HG02870 (cell line): Measurements from ENCODE around the gene ATF4.

Experiments
- ATAC-seq: cut with Tn5 transposase; IDR thresholded peaks from one replicate; pipeline ENCODE4 v1.9.1; 2021; ENCODE audit warnings: mild to moderate bottlenecking, moderate library complexity; ENCODE audit not compliant: unreplicated experiment

Gene ATF4

DNA sequence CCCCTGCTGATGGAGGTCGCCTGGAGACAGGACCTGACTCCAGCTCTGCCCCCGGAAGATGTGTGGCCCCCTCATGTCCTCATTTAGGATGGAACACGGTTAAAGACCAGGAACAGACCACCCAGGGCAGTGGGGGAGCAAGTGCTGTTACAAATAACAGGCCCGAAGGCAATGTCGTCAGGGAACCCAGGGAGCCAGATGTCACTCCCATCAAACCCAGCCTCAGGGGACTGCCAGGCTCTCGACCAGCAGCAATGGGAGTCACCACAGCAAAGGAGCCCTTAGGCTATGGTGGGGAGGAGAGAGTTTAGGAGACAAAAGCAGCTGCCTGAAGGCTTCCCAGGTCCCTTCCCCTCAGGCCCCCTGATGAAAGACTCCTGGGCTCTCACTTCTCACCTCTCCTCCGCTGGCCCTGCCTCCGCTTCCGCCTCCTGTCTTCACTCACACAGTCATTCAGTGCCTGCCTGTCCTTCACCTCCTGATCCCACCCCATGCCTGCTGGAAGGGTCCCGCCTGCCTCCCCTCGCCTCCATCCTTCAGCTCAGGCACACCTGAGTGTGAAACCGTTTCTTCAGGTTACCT lies 7.8 kb downstream of the ATF4 start:
- ATAC-seq: no peak

DNA sequence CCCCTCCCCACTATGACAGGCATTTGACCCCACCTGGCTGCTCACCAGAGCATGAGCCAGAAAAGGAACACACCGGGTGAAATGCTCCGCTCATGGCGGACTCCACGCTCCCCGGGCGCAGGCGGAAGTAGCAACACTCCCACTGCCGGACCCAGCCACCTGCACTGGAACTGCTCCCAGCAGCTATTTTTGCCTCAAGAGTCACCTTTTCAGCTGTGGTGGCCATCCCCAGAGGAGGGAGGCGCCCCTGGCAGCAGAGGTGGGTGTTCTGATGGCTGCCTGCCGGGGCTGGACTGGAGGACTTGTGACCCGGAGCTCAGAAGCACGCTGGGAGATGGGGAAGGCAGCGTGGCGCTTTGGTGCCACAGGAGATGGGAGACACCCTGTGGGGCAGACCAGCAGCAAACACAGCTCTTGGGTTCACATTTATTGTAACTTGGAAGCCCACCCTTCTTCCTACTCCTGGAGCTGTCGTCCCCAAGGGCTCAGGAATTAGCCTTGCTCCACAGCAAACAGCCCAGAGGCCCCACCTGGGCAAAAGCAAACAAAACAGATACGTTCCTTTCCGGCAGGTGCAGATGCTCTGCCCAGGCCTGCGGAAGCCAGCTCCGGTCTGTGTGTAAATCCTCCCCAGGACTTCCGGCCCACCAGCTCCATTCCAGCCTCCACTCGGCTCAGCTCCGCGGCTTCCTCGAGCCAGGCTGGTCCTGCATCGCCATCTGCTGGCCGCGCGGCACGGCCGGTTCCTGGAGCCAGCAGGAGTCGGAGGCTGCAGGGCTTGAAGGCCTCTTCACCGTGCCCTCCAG lies 8.5 kb downstream of the ATF4 start:
- no peak for ATAC-seq

DNA sequence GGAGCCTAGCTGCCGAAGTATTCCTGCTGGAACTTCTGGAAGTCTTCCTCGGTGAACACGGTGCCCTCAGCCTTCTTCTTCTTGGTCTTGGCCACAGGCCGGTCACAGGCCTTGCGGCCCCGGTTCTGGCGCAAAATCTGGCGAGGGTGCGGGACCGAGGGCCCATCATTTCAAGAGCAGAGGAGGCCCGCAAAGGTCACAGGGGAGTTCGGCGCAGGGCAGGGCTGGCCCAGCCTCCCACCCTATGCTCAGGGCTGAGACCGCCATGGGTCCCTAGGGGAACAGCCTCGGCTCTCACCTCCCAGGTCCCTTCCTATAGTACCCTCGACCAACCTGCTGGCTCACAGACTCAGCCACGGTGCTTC lies 9.1 kb downstream of the ATF4 start:
- no peak for ATAC-seq

DNA sequence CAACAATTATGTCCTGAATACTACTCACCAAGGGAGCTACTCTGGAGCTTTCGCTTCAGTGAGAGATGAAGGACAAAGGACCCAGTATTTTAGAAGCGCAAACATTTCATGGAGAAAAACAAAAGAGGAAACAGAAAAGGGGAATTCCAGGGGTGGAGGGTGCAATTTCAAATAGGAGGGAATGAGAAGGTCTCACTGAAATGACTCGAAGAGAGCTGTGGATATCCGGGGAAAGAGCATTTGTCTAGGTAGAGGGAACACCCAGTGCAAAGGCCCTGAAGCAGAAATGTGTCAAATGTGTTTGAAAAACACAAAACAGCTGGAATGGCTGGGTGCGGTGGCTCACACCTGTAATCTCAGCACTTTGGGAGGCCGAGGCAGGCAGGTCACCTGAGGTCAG lies 9.8 kb downstream of the ATF4 start:
- ATAC-seq: no peak

DNA sequence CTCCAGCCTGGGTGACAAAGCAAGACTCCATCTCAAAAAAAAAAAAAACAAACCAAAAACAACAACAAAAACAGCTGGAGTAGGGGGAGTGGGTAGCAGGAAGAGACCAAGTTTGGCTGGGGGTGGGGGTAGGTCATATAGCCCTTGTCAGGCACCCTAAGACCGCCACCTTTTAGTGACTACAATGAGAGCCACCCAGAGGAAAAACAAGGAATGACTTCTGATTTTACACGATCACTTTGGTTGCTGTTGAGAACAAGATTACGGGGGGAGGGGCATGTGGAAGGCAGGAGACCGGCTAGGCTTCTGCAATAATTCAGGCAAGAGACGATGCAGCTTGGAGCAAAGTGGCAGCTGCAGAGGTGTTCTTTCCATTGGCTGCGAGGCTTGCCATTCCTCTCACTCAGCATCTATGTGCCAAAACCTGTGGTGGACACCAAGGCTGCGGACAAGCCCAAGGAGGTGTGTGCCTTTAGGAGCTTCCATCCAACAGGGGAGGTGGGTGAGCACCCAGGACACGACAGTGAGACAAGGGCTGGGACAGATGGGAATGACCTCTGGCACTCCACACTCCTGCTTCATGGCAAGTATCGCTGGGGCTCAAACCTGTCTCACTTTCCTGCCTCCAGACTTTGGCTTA lies 10.4 kb downstream of the ATF4 start:
- no peak for ATAC-seq

DNA sequence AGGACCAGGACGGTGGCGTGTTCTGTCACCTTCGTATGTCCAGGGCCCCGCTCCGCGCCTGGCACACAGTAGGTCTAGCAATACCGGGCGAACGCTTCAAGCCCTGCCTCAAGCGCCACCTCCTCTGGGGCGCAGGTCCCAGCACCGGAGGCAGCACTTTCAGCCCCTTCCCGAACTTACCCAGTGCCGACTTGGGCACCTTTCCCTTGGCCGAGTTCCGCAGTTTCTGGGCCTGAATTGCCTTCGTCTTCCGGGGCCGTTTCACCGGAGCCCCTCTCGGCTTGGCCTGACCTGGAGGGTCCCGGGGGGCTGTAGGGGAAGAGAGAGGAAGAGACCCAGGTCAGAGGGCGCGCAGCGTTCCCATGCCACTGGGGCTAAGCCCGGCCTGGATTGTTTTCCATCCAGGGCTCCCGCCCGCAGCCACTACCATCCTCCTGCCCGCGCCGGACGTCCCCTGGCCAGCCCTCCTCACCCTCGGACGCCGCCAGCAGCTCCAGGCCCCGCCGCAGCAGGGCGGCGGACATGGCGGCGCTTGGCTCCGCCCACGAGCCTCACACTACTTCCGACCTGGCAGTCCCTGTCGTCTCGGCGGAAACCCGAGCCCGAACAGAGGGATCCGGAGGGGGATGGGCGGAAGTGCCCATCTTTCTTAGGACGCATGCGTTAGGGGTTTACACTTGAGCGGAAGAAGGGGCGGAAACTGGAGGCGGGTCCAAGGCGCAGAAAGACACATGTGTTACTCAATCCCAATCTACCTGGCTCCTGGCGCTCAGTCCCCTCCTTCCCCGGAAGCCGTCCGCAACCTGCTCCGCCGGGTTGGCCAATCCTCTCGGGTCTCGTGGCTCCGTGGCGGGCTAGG lies 12.1 kb downstream of the ATF4 start, which contains the start of gene RPS19BP1:
Gene RPS19BP1, minus strand, starts transcription at position 534 of the 859 bp plus-strand sequence. Its CDS starts 10 bp downstream, at position 524.
- ATAC-seq: peak; percentile 69

DNA sequence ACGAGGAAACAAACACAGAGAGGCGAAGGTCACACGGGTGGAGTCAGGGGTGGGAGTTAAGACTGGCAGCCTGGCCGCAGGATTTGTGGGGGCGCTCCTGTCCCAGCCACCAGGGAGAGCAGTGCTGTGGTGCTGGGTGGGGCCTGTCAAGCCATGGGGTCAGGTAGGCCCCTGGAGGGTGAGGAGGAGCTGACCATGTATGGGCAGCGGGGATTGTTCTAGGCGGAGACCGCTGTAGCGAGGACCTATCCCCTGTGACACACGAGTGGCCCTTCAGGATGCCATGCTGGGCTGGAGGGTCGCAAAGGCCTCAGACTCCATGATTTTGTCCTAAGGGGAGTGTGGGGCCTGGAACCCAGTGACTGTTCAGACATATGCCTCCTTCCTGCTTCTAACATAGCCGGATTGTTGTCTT lies 13.7 kb downstream of the ATF4 start:
- ATAC-seq: no peak

DNA sequence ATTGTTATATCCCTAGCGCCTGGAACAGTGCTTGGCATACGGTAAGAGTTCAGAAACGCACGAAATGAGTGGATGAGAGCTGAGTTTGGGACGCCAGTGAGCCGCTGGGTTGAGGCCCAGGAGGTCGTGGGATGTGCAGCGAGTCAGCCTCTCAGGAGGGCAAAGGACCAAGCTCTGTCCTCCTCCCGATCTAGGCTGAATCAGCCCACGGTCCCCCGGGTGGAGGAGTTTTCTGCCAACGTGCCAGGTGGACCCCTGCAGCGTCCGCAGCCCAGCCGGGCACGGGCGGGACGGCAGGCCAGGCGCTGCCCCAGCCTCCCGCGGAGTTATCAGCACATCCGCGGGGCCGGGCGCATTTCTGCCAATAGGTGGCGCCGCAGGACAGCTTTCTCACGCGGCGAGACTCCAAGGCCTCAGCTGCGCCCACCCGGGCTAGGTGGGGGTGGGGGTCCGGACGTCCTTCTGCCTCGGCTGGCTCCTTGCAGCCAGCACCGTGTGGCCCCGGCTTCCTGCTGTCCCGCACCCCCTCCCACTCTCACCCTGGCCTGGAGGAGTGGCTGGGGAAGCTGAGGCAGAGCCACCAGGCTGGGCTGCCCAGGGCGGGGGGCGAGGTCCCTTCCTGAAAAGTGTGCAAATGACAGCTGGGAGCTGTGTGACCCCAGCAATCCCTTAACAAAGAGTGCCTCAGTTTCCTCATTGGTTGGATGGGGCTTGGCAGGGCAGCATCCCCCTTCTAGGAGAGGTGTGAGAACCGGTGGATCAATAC lies 14.4 kb downstream of the ATF4 start:
- no peak for ATAC-seq

DNA sequence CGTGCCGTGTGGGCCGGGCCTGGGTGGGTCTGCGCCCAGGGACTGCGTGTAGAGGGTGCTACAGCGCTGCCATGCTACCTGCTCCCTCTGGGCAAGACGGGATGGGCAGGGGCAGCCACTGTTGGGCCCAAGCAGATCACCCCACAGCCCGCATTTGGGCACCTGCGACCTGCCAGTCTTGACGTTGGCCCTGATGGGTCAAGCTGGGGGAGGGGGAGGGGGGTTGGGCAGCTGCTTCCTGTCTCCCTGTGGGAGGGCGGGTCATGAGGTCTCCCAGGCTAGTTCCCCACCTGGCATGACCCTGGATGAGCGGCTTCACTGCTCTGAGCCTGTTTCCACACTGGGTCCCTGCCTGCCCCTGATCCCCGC lies 15.0 kb downstream of the ATF4 start:
- ATAC-seq: no peak

DNA sequence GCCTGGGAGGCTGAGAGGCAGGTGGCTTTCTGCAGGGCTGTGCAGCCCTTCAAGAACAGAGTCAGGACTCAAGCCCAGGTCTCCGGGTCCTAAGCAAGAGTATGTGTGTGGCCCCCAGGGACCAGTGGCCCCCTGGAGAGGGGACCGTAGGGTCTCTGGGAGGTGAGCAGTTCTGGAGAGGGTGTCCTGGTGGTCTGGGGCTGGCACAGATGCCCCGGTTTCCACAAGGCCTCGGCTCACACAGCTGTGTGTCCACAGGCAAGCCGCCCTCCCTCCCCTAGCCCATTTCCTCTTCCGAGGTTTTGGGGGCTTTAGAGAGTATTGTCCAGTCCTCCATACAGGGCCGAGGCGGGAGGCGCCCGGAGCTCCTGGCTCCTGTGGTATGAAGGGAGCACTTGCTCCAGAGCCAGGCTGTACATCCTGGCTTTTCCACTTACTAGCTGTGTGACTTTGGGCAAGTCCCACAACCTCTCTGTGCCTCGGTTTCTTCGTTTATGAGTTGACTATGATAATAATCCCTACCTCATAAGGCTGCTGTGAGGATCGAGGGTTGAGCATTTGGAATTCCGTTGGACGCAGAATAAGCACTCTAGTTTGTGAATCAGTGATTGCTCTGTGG lies 15.6 kb downstream of the ATF4 start:
- ATAC-seq: no peak

DNA sequence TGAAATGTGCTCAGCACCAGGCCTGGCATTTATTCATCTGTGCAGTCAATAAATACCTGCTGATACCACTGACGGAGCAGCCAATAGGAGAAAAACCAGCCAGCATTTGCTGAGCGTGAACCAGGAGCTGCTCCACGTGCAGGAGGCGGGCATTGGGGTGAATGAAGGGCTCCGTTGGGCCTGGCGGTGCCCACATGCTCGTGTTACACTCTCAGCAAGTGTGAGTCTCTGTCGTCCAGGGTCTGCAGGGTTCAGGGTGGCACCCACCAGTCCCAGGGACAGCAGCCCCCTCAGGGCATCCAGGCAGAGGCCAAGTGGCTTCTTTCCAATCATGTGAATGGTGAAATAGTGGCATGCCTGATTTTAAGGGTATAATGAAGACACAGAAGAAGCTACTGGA lies 16.3 kb downstream of the ATF4 start:
- no peak for ATAC-seq

DNA sequence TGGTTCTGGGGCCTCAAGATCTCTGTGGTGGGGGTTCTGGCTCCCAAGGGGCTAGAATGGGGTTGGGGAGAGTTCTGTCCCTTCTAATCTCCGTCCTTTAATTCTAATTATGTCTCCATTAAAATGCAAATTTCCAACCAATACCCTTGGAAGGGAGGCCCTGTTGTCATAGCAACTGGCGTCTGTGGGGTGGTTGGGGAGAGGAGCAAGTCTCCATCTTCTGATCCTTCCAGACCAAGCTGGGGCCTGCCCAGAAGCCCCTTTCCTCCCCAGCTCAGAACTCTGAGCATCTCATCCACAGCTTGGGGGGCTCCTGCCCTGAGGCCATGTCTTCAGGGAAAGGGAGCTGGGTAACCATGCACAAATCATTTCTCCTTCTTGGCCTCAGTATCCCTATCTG lies 17.6 kb downstream of the ATF4 start:
- ATAC-seq: no peak

DNA sequence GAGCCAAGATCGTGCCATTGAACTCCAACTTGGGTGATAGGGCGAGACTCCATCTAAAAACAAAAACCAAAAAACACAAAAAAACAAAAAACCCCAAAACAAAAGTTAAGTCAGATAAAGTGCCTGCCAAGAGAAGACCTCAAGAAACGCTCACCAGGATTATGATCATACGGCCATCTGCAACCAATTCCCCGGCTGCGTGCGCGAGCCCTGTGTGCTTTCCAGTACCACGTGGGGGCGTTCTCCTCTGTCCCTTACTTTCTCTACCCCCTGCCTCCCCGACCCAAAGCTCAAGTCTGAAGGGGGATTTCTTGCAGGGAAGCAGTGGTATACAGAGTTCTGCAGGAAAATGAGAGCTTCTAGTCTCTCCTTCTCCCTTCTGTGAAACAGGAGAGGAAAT lies 22.7 kb downstream of the ATF4 start:
- ATAC-seq: no peak

DNA sequence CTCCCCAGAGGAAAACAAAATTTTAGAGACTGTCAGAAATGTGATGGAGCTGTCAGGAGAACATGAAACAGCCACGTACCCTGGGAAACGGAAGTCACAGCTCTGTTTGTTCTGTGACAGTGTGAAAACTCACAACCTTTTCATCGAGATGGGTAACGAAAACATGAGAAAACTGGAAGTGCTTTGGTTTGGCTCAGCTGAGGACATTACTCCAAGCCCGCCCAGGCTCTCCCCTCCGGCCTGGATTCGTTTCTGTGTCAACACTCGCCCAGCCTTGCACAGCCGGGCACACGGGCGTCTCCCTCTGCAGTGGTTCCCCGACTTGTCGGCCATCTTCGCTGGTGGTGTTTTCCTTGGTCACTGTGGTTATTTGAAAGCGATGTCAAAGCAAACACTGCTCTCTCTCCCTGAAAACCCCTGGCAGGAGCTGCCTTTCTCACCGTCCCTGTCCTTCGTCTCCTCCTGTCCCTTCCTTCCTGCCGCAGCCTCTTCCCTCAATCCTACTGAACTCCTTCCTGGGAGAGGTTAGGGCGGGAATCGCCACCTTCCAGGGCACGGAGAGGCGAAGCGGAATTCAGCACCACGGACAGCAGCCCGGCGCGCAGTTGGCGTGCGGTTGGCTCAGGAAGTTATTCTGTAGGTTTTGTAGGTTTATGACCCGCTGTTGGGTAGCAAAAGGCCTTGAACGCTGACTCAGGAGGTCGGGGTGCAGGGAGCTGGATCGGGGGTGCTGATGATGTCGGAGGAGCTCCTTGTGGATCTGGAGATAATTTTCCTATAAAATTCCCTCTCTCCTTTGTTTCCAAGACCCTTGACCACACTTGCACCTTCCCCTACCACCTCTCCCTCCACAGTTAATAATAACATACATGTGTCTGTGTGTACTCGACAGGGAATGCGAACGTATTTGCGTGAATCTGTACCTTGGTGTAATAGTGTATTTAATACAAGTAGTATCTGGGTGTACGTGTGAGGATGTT lies 25.3 kb downstream of the ATF4 start:
- no peak for ATAC-seq

DNA sequence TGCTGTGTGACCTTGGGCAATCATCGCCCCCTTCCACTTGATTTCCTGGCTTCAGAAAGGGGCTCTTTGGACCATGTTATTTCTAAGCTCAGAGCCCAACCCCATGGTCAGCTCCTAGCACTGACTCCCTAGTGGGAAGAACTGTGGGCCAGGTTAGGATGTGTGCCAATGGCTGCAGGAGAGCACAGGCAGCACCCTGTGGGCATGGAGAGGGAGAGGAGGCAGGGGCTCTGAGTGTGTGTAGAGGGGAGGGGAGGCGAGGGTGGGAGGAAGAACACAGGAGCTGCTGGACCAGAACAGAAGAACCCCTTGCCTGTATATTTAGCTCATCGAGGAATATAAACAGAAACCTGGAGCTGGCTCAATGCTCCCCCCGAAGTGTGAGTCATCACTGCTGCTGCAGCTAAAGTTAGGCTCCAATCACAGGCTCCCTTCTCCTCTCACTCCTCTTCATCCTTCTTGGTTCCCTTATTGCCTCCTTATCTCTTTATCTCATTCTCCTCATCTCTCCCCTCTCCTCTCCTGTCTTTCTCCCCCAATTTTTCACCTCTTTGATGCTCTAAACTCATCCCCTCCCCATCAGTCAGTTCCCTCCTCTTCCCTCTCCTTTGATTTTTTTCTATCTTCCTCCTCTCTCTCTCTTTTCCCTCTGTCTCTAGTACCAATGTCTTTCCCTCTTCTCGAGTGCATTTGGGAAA lies 26.7 kb downstream of the ATF4 start:
- ATAC-seq: no peak

DNA sequence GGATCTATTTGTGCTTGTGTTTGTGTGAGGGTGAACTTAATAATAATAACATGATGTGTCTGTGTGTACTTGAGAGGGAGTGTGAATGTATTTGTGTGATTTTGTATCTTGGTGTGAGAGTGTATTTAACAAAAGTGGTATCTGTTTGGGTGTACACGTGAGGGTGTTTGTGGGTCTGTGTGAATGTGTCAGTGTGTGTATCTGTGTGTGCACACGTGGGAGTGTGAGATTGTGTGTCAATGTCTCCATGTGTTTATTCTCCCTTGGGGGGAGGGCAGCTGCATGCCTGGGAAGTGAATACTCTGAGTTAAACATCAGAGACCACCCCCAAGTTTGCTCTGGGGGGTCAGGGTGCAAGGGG lies 27.2 kb downstream of the ATF4 start:
- ATAC-seq: no peak

DNA sequence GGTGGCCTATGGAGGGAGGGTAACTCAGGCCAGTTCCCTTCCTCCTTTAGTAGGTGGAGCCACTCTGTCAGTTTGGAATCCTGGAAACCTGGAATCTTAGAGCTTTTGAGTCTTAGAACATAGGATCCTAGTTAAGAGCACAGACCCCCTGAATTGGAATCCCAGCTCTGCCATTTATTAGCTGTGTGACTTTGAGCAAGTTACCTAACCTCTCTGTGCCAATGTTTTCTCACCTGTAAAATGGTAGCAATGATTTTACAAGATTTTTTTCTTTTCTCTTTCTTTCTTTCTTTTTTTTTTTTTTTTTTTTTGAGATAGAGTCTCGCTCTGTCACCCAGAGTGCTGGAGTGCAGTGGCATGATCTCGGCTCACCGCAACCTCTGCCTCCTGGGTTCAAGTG lies 33.1 kb downstream of the ATF4 start:
- no peak for ATAC-seq

DNA sequence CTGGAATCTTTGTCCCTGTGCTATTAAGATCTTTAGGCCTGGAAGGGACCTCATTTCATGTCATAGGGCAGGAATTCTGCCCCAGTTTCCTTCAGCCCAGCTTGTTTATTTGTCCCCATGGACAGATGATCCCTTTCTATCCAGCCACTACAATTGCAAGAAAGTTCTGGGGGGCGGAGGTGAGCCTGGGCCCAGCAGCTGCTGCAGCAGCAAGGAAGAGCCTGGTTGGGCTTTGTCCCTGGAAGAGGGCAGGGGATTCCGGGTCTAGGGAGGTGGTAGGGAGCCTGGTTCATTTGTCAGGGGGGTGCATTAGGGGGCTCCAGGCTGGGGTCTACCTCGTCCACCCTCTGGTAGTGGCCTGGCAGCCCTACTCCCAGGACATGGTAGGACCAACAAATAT lies 33.8 kb downstream of the ATF4 start:
- ATAC-seq: no peak
